GM21528 (cell line): ENCODE measurements around the gene SLC4A1.
A peak's percentile ranks its signal among the peaks of the same experiment; 100 is the strongest.

Source experiments
- ATAC-seq: cut with Tn5 transposase; IDR thresholded peaks from one replicate; pipeline ENCODE4 v1.9.1; 2021; ENCODE audit warnings: mild to moderate bottlenecking, moderate library complexity; ENCODE audit not compliant: unreplicated experiment, low FRiP score

SLC4A1 gene

DNA sequence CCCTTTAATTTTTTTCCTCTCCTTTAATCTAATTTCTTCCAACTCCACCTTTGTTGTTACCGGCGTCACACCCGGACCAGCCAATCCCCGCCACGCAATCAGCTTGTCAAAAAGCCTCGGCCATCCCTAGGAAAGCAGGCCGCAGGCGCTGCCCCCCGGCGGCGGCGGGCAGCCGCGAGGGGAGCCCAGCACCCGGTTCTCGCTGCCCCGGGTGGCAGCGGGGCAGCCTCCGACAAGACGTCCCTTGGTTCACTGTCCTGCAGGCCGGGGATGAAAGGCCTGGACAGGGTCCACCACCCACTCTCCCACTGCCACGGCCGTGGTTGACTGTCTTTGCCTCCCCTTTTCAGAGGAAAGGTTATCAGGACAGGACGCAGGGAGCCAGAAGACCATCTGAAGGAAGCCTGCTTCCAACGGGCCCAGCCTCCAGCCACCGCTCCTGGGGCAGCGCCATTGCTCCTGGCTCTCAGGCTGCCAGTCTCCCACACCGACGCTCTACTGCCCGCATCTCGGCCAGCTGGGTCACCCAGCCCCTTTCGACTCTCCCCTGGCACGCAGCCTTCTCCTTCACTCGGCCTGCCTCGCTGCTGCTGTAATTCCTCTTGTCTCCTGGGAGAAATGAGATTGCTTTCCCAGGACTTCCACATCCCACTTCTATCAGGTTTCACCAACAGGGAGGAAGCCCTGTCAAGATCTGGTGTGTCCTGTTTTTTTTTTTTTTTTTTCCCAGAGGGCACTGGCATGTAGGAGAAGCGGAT, 45.6 kb downstream of the SLC4A1 start:
- ATAC-seq, result no peak

DNA sequence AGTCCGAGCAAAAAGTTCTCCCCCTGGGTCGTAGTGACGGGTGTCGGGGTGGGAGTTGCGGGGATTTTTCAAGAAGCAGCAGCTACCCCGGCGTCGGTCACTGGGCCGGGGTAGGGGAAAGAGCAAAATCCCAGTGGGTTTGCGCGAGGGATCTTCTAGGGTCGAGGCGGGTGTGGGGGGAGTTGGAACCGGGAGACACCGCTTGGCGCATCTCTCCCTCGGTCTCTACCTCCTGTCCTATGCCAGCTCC, 46.1 kb downstream of the SLC4A1 start:
- no peak for ATAC-seq

DNA sequence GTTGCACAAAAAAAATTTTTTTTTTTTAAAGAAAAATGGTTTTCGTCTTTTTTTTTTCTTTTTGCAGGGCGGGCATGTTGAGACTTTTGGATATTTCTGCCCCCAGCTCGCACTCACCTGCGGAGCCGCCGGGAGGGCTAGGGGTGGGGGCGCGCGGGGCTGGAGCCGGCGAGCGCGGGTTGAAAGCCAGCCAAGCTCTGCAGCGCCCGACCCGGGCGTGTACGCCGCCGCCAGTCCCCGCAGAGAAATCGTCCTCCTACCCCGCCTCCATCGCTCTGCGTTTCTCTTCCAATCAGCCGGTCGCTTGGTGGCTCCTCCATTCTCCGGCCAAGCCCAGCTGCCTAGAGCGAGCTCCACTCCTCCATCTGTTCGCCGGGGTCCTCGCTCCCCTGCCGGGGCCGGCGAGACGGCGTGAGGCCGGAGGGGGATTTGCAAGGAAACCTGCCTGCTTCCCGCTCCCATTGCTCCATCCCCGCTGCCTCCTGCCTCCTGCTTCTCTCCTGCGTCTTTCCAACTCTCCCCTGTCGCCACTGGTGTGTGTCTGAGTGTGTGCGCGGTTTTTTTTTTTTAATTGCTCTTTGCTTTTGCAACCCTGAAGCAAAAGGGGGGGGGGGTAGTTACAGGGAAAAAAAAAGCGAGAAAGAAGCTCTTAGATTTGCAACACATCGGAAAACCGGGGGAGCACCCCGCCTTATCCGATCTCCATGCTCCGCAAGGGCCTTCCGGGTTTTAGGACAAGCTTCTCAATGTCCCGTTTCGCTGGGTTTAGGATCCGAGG, 46.7 kb downstream of the SLC4A1 start:
- ATAC-seq, result no peak

DNA sequence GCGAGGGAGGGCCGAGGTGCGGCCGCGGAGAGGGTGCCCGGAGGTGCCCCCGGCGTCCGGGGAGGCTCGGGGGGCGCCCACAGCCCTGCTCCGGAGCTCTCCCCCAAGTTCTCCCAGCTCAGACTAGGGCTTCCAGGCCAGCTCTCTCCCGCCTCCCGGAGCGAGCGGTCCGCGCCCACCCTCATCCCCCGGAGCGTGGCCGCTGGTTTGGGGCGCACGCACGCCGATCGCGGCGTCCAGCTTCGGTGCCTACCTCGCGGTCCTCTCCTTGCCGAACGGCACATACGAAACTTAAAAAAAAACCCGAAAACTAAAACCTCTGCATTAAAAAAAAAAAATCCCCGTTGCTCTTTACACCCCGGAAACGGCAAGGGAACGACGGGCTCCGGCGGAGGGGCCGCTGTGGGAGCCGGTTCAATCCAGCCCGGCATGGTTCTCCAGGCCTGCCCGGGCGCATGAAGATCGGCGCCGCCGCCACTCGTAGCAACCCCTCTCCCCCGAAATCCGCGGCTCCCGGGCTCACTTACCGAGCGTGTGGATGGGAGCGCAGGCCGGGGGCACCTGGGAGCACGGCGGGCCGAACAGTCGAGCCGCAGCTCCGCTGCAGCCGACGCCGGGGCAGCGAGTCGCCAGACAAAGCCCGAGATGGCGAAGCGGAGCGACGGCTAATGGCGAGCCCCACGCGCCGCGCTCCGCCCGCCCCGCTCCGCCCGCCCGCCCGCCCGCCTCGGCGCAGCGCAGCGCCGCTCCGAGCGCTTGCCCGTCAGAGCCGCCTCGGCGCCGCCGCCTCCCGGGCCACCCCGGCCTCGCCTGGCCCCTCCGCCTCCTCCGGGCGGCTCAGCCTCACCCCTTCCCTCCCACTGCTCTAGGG, 47.5 kb downstream of the SLC4A1 start:
- ATAC-seq, result no peak

DNA sequence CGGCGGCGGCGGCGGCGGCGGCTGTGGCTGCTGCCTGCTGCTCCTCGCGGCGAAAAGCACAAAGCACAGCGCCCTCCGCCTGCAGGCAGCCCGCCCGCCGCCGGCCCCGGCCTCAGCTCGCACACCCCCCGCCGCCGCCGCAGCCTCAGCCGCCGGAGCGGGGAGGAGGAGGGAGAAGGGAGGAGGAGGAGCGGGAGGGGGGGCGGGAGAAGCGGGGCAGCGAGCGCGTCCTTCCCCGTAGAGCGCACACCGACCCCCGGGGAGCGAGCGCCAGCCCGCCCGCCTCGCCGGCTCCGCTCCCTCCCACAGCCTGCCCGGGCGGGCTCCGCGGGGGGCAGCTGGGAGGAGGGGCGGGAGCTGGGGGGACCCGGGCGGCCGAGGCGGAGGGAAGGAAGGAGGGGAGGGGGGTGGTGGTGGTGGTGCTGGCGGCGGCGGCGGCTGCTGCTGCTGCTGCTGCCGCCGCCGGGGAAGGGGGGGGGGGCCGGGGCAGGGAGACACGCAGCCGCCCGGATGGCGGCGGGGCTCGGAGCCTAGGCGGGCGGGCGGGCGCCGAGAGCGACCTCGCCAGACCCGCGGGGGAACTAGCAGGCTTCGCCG, 48.2 kb downstream of the SLC4A1 start, which contains the start of gene UBTF:
UBTF (minus strand) TSS at position 60 of the 597 bp plus-strand sequence. CDS start 1,446 bp downstream, outside the sequence.
- ATAC-seq, result peak; percentile 3

DNA sequence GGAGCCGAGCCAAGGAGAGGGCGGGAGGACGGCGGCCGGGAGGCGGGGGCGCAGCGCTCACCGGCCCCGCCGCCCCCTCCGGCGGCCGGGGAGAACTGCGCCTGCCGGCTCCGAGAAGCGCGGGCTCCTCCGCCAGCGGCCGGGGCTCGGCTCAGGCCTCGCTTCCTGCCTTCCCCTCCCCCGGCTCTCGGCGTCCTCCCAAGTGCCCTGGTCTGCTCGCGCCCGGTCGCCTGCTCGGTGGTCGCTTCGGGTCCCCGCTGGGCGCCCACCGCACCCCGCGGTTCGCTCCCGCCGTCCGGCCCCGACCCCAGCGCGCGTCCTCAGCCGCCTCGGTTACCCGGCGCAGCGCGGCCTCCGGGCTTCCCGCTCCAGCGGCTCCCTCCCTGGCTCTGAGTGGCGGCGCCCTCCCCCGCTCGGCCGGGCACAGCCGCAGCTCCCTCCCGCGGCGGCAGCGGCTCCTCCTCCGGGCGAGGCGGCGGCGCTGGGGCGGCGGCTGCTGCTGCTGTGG, 48.8 kb downstream of the SLC4A1 start:
- peak; percentile 35 for ATAC-seq

DNA sequence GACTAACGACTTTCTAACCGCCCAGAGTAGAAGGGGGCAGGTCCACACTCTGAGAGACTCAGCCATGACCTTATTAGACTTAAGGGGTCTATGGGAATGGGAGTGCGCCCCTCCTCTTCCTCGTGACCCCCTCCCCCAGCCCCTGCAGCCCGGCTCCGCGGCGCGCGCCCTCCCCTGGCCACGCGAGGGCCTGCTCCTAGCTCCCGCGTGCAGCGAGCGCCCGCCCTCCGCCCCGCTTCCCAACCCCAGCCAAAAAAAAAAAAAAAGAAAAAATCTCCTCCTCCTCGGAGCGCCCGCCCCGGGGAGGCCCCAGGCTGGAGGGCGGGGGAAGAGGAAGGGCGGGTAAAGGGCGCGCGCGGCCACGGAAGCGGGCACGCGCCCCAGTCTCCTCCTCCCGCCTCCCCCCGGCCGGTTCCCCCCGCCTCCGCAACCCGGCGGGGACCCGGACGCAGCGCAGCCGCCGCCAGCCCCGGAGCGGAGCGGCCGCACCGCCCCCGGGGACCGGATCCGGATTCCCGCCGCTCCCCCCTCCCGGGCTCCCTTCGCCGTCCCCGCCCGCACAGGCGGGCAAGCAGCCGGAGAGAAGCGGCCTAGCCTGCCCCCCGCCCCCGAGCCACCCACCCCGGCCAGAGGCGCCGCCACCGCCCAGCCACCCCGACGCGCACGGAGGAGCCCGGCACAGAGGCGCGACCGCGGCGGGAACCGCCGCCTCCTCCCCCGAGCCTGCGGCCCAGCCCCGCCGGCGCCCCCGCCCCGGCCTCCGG, 49.4 kb downstream of the SLC4A1 start:
- peak; percentile 37 for ATAC-seq

DNA sequence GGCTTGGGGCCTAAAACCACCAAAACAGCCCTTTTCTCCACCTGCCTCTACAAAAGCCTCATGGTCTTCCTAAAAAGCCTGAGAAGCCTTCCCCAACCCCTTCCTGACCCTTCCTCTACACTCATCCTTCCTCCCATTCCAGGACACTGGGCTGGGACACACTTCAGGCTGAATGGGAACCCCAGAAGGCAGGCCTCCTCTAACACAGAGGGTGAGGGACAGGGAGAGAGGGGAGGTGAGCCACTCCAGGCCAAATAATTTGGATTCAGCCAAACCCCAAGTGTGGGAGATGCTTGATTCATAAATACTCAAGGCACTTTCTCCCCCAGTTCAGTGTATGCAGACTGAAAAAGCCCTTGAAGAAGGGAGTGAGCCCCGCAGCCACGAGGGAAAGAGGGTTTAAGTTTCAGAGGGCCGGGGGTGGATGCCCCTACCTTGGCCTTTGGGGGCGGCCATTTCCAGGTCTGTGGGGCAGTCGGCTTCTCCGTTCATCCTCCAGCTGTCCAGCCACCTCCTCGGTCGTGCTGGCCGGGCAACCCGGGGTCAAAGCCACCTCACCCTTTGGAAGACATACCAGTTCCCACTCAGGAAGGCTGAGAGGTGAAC, 50.1 kb downstream of the SLC4A1 start:
- no peak for ATAC-seq

DNA sequence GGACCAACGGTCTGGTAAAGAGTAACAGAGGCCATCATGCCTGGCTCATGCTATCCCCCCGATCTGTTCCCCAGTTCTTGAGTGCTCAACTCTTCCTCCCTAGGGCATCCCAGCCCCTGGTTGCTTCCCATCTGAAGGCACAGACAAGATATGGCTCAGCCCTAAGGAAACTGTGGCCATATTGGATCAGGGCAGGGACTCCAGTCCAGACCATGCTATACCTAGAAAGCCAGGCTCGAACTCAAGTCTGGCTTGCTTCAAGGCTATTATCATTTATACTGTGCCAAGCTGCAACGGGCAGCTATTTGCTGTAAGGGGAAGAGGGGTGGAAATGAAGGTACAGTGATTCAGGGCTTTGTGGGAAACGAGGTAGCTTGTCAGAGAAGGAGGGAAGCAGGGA, 51.2 kb downstream of the SLC4A1 start:
- no peak for ATAC-seq

DNA sequence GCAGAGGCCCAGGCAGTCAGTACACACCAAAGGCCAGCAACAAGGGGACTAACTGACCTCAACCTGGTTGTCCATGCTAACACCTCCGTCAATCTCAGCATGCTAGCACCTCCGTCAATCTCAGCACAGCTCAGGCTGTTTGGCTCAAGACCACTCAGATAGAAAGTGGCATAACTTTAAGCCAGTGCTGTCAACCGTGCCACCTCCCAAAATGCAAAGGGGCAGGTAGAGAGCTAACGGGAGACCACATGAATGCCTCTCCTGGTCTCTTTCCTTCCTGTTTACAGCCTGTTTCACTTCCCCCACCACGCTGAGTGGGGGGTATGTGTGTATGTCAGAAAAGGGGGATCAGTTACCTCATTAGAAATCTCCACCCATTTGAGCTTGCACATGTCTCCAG, 51.8 kb downstream of the SLC4A1 start:
- no peak for ATAC-seq

DNA sequence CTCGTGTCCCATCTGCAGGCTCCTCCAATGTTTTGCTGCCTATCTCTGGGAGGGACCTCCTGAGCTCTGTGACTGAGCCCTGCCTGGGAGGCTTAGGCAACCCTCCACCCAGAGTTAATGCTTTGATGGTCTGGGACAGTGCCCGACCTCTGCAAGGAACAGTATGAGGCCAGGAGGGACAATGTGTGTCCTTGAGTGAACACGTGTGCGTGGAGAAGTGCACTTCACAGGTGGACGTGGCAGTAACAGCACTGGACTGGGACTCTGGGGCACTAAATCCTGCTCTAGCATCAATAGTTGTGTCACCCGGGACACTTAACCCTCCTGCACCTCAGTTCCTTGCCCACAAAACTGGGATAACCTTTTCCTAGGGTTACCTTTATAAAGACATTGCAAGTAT, 53.0 kb downstream of the SLC4A1 start:
- no peak for ATAC-seq

DNA sequence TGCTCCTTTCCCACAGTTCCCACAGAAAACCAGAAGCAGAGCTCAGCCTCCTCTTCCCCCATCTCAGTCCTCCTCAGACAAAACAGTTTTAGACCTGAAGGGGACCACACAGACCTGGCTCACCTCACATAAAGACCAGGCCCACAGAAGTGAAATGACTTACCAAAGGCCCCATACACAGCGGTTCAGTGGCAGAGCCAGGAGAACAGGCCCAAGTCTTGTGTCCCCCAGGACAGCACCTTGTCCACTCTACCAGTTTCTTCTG, 53.8 kb downstream of the SLC4A1 start:
- ATAC-seq, result no peak

DNA sequence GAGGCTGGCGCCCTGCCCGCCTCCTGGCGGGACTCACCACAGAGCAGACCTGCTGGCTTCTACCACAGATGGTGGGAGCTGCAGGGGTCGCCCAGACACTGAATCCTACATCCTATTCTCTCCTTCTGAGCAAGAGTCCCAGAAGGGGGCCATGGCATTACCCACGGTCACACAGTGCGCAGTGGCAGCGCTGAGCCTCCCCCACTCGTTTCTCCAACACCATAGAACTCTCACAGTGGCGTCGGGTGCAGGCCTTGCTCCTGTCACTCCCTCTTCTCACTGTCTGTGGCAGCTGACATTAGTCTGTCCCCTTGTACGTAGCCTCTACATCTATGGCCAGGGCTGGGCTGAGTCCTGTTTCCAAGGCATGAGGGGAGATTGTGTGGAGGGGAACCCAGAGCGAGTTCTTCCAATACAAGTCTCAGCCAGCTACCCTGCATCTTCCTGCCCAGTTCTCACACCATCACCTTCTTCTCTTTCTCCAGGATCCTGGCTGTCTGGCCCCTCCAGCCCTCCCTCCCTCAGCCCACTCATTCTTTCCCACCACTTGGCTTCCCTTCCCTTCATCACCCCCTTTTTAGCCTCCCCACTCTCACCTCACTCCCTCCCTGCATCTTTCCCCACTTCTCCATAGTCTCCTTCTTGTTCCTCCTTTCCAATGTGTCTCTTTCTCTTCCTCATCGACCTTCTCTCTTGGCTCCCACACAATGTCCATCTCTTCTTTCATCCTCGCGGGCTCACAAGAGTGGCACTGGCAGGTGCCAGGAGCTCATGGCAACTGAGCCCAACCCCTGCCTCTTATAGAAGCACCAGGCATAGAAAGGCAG, 54.3 kb downstream of the SLC4A1 start:
- ATAC-seq, result no peak

DNA sequence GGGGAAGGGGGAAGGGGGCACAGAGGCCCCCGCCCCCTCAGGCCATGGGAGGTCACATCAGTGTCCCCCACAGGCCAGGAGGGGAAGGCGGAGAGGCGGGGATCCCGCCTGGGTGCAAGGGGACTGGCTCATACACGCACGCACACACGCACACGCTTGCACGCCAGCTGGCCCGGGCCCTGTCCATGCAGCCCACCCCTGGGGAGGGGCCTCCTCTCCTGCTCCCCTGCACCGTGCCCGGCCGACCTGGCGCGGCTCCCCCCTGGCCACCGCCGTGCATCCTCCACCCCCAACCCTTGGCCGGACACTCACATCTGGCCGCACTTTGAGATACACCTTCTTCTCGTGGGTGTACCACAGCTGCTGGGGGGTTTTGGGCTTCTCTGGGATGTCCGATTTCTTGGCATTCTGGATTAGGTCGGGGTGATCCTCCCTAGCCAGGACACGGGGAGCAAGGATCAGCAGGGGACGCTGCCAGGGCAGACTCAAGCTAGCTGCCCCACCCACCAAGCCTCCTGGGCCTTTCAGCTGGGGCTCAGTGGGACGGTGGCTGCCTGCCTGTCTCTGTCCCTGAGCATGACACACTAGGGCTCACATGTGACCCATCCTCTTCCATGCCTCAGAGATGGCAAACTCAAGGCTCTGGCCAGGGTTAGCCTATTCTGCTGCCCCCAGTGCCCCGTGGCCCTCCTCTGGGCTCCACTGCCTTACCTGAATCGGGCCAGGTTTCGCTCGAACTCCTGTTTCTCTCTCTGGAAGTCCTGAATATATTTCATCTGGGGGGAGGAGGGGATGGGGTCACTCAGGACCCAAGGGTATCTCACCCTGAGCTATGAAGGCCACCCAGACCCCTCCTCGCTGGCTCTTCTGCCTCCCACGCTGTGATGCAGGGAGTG, 55.2 kb downstream of the SLC4A1 start:
- ATAC-seq, result no peak

DNA sequence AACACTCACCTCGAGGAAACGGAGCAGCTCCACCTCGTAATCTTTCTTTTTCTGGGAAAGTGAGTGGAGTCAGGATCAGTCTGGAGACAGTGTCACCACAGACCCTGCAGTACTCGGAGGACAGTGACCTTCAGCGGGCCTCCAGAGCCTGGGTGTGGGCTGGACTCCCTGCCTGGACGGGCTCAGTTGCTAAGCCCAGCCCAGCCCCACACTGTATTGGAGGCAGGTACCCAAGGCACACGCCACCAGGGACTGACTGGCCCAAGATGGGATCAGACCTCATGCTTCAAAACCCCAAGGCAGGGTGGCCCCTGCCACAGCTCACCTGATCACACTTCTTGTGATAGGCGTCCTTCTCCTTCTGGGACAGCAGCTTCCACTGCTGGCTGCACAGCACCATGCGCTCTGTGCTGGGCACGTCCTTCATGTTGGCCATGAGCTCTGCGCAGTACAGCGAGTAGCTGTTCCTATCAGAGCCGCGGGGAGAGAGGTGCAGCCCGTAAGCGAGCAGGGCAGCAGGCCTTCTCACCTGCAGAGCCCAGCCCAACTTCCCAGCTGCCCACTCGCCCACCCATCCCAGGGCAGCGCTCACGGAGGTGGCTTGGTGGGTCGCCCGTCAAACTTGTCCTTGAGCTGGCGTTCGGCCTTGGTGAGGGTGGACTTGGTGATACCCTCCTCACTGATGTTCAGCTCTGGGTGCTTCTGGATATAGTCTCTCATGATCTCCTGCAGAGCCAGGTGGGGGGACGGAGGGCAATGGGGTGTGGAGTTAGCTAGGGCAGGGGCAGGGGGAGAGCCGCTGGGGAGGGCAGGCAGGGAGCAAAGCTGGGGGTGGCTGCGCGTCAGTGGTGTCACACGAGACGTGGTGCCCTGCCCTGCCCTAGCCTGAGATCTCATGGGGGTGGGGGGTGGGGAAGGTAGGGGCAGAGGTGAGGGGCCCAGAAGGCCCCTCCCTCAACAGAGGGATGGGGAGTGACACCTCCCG, 56.4 kb downstream of the SLC4A1 start:
- no peak for ATAC-seq

DNA sequence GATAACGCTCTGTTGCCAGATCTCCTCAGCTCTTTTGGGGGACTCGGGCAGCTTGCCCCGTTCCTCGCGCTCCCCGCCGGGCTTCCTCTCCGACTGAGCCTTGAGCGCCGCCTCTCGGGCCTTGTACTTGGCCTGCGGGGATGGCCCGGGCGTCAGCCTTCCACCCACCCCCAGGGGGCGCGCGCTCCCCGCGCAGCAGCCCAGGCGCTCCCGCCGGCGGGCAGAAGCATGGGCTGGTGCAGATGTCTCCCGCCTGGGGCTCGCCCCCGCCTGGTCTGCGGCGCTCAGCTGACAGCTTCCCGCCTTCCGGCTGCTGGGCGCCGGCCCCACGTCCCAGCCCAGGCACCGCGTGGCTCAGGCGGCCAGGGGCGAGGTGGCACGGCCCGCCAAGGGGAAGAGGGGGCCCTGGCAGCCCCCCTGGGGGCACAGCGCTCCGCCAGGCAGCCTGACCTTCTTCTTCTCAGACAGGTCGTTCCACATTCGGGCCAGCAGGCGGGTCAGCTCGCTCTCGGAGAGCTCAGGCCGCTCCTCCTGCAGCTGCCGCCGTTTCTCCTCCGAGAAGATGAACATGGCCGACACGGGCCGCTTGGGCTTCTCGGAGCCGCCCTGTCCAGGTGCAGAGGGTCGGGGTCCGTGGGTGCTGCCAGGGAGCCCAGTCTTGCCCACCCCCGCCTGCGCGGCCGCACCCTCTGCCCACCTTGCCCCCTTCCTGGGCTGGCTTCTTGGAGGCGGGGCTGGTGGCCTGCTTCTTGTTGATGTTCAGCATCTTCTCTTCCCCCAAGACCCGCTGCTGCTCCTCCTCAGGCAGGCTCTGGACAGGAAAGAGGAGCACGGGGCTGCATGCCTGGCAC, 57.4 kb downstream of the SLC4A1 start:
- ATAC-seq, result peak; percentile 54
